HTERT RPE-1 (cell line): ENCODE data around the gene USP21.

Experiments
- in situ Hi-C: fragments of 300-500 bp; cut with MboI; formaldehyde crosslinking; loops from 4 replicates; pipeline ENCODE4 v1.14.3; 2020; ENCODE audit warnings: low sequenced_read_pairs

USP21 gene

DNA sequence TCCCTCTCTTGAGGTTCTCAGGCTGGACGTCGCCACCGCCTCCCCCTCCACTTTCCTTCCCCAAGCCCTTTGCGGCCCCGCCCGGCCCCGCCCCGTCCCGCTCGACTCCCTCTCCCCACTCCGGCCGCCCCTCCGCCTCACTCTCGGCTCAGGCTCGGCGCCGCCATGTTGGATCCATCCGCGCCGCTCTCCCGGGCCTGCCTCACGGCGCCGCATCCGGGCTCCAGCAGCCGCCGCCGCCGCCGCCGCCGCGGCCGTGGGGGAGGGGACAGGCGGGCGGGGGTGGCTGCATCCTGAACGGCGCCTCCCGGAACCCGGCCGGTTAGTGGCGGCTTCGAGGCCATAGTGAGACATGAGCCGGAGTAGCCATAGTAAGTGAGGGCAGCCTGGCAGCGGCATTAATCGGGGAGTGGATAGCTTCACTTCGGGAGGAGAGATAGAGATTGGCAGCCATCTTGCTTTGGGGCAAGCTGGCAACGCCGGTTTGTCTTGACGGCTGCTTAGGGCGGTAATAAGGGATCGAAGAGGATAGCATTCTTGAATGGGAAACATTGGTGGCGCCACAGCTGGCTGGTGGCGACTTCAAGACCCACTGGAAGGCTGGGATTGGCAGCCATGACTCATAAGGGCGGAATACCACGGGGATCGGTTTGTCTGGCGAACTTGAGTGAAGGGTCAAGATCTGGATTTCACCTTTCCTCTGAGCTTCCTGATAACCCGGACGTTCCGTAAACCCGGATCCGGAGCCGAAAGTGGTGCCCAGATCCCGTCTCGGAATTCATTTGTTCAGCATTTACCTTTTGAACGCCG is 26.7 kb upstream of the USP21 start, which contains the start of gene DEDD:
TSS of gene DEDD (minus strand) at position 258 of the 810 bp plus-strand sequence. CDS start 8,205 bp downstream, outside the sequence.
- in situ Hi-C loops = no loop called here

- in situ Hi-C loops = no loop called here
Observed at GRCh38 chr1:161133220-161133740, 26.0 kb upstream of the USP21 start.

DNA sequence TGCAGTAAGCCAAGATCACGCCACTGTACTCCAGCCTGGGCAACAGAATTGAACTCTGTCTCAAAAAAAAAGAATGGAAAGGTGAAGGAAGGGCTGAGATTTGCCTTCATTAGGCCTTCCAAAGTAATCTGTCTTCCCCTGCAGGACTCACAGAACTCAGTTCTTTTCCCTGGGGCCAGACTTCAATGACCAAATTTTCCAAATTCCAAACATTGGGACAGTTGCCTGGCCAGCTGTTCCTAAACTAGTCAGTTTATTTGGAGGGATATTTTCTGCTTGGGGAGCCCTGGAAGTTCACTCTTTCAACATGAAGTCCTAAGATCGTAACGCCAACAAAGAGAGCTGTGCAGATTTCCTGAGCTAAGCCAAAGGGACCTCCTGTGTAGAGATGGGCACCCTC is 21.4 kb upstream of the USP21 start:
- in situ Hi-C loops = no loop called here

GRCh38 chr1:161138431-161138830 is 20.9 kb upstream of the USP21 start:
- in situ Hi-C loops = no loop called here

GRCh38 chr1:161139766-161140165 is 19.5 kb upstream of the USP21 start:
- in situ Hi-C loops = no loop called here

GRCh38 chr1:161140755-161141400 is 18.4 kb upstream of the USP21 start:
- in situ Hi-C loops = no loop called here

DNA sequence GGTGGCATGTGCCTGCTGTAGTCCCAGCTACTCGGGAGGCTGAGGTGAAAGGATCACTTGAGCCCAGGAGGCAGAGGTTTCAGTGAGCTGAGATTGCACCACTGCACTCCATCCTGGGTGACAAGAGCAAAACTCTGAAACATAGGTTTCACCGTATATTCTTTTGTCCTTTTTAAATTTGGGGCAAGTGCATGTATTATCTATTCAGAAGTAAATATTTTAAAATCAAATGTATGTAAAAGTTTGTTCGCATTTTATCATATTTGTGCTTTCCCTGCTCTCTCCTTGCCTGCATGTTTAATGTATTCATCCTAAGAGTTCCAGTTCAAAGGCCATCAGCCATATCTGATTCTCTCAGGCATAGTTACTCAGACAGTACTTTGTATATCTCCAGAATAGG is 13.5 kb upstream of the USP21 start:
- in situ Hi-C loops = no loop called here

- in situ Hi-C loops = no loop called here
Observed at GRCh38 chr1:161153176-161153575, 6.1 kb upstream of the USP21 start.

GRCh38 chr1:161153682-161154337 is 5.5 kb upstream of the USP21 start, which contains the start of gene UFC1:
TSS of gene UFC1 (plus strand) at chr1:161153978. CDS start at chr1:161153998, 20 bp downstream.
- in situ Hi-C loops = no loop called here

GRCh38 chr1:161157867-161158266 is 1.4 kb upstream of the USP21 start:
- in situ Hi-C loops = no loop called here

GRCh38 chr1:161158316-161159010 is 837 bp upstream of the USP21 start:
- in situ Hi-C loops = no loop called here

DNA sequence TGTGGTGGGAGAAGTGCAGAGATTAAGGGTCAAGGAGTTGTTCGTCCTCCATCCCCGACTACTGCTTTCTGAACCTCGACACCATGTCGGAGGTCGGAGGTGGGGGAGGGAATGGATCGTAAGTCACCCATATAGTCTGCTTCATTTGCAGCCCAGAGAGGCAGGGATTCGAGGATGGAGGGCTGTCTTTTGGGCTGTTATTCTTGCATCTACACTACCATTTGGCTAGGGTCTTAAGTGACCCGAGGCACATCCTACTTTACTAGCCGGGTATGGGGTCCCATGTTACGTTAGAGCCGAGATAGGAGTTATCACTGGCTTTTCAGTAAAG is 578 bp downstream of the USP21 start:
- in situ Hi-C loops = no loop called here

DNA sequence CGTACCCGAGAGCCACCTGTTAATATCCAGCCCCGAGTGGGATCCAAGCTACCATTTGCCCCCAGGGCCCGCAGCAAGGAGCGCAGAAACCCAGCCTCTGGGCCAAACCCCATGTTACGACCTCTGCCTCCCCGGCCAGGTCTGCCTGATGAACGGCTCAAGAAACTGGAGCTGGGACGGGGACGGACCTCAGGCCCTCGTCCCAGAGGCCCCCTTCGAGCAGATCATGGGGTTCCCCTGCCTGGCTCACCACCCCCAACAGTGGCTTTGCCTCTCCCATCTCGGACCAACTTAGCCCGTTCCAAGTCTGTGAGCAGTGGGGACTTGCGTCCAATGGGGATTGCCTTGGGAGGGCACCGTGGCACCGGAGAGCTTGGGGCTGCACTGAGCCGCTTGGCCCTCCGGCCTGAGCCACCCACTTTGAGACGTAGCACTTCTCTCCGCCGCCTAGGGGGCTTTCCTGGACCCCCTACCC is 1.4 kb downstream of the USP21 start:
- in situ Hi-C loops = no loop called here

- in situ Hi-C loops = no loop called here
Observed at GRCh38 chr1:161161652-161162051, 2.4 kb downstream of the USP21 start.

DNA sequence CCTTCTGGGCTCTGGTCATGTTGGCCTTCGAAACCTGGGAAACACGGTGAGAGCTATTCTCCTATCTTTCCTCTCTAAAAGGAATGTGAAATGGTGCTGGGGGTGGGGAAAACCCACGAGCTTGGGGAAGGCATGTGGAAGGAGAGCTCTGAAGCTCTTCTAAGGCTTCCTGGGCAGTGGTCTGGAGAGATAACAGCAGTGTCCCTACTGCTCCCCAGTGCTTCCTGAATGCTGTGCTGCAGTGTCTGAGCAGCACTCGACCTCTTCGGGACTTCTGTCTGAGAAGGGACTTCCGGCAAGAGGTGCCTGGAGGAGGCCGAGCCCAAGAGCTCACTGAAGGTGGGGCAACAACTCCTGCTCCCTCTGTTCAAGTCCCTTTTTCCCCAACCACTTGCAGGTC is 2.8 kb downstream of the USP21 start:
- in situ Hi-C loops = no loop called here

GRCh38 chr1:161162806-161163205 is 3.5 kb downstream of the USP21 start:
- in situ Hi-C loops = no loop called here

DNA sequence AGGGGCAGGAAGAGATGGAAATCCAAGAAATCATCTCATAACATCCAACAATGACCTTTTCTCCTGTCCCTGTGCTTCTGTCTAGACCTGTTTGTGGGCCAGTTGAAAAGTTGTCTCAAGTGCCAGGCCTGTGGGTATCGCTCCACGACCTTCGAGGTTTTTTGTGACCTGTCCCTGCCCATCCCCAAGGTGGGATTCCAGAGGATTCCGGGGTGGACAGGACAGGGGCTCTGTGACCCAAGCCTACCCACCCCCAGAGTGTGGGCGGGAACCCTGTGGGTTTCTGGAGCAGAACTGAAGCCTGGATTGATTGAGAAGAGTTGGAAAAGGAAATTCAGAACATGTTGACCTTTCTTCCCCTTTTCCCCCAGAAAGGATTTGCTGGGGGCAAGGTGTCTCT is 4.5 kb downstream of the USP21 start:
- in situ Hi-C loops = no loop called here

- in situ Hi-C loops = no loop called here
Observed at GRCh38 chr1:161164901-161165610, 5.8 kb downstream of the USP21 start.

DNA sequence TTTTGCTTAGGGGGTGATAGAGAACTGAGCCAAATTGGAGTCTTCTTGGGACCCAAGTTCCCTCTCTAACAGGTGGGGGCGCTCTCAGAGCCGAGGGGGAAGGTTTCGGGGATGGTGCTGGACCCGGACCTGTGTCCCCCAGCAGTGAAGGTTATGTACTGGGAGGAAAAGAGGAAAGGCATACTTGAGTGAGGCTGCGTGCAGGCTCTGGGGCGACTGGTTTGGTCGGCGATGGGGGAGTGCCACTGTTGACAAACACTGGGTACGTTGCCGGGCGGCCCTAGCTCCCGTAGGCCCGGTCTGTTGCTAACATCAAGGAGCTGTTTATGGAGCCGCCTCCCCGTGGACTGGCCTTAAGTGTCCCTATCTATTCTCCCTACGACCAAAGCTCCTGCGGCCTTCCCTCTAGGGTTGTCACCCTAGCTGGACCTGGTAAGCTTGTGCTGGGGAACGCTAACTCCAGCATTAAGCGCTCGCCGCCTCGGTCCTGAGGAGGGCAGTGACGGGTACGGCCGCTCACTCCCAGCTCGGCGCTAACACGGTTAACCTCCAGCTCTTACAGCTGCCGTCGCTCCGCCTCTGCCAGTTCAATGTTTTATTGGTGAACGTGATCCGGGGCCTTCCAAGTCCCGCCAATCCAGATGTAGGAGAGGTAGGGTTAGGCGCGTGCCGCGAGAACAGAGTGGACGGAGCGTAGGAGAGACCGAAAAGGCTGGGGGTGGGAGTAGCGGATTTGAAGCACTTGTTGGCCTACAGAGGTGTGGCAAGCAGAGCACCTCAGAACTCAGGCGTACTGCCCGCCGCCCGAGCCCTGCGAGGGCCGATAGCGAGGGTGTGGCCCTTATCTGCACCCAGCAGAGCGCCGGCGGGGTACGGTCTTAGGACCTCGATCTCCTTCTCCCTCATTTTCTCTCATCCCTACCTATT is 6.7 kb downstream of the USP21 start, which contains the start of gene PPOX:
TSS of gene PPOX (plus strand) at position 685 of the 927 bp plus-strand sequence. CDS start 422 bp downstream, outside the sequence.
- in situ Hi-C loops = no loop called here
